ENCODE data around the gene AKAP5.

Gene AKAP5

DNA sequence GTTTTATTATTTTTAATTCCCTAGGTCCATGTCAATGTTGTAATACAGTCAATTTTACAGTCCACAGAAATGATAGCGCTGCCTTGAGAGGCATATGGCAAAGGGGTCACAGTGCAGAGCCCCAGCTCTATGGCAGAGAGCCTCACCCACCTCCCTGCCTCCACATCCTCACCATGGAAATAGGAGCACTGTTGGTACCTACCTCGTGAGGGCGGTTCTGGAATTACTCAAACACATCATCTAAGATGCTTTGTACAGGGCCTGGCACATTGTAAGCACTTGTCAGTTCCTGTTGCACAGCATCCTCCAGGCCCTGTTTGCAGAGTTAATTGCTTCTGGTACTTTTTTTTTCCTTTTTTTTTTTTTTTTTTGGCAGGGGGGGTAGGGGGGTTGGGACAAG is 4.1 kb upstream of the AKAP5 start:
- TF ChIP-seq, protein P1, sequence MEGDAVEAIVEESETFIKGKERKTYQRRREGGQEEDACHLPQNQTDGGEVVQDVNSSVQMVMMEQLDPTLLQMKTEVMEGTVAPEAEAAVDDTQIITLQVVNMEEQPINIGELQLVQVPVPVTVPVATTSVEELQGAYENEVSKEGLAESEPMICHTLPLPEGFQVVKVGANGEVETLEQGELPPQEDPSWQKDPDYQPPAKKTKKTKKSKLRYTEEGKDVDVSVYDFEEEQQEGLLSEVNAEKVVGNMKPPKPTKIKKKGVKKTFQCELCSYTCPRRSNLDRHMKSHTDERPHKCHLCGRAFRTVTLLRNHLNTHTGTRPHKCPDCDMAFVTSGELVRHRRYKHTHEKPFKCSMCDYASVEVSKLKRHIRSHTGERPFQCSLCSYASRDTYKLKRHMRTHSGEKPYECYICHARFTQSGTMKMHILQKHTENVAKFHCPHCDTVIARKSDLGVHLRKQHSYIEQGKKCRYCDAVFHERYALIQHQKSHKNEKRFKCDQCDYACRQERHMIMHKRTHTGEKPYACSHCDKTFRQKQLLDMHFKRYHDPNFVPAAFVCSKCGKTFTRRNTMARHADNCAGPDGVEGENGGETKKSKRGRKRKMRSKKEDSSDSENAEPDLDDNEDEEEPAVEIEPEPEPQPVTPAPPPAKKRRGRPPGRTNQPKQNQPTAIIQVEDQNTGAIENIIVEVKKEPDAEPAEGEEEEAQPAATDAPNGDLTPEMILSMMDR (conservative IDR thresholded peaks at IDR 0.05; ENCODE audit: low read length), result no peak
- no peak overlapping the region for H3K4me3 ChIP-seq (ENCODE audit: low read length)
- no peak for DNase-seq (ENCODE audit: low read depth)

DNA sequence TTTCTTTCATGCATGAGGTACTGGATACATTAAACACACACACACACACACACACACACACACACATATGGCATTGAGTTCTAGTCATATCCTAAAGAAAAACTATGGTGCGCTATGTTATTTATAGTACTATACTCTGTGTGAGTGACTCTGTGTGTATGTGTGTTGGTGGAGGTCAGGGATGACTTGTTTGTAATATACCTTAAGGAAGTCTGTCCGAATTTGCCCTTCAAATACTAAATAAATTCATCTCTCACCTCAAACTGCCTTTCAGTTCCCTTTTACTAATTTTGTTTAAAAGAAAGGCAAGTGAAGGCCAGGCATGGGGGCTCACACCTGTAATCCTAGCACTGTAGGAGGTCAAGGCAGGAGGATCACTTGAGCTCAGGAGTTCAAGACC is 2.1 kb upstream of the AKAP5 start:
- H3K4me3 ChIP-seq (ENCODE audit: low read length), result no peak overlapping the region
- TF ChIP-seq, protein P1 (conservative IDR thresholded peaks at IDR 0.05; ENCODE audit: low read length), result no peak
- no peak for DNase-seq (ENCODE audit: low read depth)

DNA sequence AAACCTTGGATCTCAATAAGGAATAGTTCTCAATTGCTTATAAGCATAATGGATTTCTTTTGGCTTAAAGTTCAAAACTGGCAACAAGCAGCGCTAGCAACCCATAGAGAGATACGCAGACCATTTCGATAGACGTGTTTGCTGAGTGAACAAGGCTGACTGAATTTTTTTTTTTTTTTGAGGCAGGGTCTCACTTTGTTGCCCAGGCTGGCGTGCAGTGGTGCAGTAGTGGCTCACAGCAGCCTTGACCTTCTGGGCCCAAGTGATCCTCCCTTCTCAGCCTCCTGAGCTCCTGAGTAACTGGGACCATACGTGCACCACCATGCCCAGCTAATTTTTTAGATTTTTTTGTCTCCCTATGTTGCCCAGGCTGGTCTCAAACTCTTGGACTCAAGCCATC is 1.4 kb upstream of the AKAP5 start:
- DNase-seq (ENCODE audit: low read depth), result no peak
- TF ChIP-seq, protein P1 (conservative IDR thresholded peaks at IDR 0.05; ENCODE audit: low read length), result no peak
- H3K4me3 ChIP-seq (ENCODE audit: low read length), result no peak overlapping the region

DNA sequence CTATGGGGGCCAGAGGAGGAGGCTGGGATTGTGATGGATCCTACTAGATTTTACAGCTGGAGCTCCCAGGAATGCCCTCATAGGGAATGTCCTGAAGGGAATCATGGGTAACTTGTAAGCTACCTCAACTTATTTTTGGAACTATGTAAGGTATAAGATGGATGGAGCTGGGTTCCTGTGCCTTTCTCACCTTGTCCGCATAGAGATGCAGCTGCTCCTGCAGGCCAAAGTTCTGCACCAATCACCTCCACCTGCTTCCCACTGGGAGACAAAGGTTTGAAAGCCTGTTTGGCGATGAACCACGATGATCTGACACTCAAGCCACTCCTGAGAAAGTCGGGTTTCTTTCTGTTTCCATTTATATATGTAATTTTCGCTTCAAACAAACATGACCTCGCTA is 648 bp upstream of the AKAP5 start:
- TF ChIP-seq, protein P1 (conservative IDR thresholded peaks at IDR 0.05; ENCODE audit: low read length), result no peak

DNA sequence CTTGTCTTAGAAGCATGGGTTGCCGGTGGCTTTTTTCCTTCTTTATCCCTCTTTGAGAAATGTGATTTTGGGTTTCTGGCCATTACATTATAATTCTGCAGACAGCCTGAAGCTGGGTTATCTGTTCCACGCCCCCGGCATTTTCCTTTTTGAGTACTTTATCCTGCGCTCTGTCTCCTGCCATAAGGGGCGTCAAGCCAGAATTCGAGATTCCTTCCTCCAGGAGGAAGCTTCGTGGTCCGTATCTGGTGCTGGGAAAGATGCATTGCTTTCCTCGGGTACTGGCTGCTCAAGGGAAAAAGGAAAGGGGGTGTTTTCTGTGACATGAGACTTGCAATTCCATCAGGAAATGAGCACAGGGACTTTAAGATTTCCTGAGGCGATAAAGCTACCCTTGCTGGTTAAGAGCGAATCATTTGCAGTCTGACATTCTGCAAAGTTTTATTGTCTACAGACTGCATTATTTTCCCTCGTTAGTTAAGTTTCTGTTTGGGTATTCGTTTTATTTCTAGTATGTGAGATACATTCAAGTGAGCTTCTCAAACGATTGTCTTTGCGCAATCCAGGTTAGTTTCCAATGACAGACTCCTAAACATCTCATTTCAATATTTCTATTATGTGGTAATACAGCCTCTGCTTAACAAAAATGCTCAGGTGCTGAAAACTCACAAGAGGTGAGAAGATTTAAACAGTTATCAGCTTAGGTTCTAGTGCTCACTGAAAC is 694 bp downstream of the AKAP5 start:
- H3K4me3 ChIP-seq (ENCODE audit: low read length), result peak overlapping the region; percentile 72
- TF ChIP-seq, protein P1 (conservative IDR thresholded peaks at IDR 0.05; ENCODE audit: low read length), result peak; percentile 57
- DNase-seq (ENCODE audit: low read depth), result peak; percentile 48

More for the DNA sequence above, 648 bp upstream of the AKAP5 start:
- peak overlapping the region; percentile 72 for H3K4me3 ChIP-seq (ENCODE audit: low read length)
- DNase-seq (ENCODE audit: low read depth), result no peak

DNA sequence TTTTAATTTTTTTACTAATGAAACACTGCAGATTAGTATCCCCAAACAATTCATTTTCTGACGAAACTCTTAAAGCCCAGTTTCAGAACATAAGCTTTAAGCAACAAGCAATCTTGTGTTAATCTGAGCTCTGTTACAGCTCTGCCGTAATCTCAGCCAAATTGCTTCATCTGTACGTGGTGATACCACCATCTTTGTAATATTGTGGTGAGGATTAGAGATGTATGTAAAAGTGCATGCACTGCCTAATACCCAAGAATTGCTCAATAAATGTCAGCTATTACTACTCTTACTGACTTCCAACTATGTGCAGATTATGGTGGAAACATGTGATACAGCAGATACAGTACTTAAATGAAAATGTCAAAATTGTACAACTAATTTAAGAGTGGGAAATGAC is 1.8 kb downstream of the AKAP5 start:
- no peak overlapping the region for H3K4me3 ChIP-seq (ENCODE audit: low read length)
- TF ChIP-seq, protein P1 (conservative IDR thresholded peaks at IDR 0.05; ENCODE audit: low read length), result no peak
- DNase-seq (ENCODE audit: low read depth), result no peak

DNA sequence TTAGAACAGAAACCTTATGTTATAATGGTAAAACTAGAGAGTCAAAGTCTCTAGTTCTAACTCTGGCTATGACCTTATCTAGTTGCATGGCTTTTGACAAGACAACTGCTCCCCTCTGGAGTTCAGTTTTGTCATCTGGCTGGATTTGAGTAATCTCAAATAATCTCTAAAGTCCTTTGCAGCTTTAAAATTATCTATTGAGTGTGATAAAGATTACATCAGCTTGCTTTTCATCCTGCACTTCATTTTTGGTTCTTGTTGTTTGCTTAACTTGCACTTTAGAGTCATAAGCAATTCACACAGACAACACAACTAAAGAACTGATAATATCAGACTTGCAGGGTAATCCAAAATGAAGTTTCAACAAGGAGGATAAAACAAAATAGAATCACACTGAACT is 2.3 kb downstream of the AKAP5 start:
- no peak overlapping the region for H3K4me3 ChIP-seq (ENCODE audit: low read length)
- TF ChIP-seq, protein P1 (conservative IDR thresholded peaks at IDR 0.05; ENCODE audit: low read length), result no peak
- DNase-seq (ENCODE audit: low read depth), result no peak

Data from AG10803 (cell line).